Smooth muscle cell (in vitro differentiated cells): ENCODE results near the gene MFSD12. TPM values are rescaled to one million over a fixed set of nuclear protein-coding genes. Genes with fewer than 3 reads are reported as not detected.
A peak's percentile ranks its signal among the peaks of the same experiment; 100 is the strongest.
"Not testable (repeated sequence)": the region's sequence is repeated elsewhere in the genome, so short reads cannot be mapped to it uniquely, and the experiment has no call there.

Experiments used
- DNase-seq: peaks from one replicate; lab custom pipeline; 2025; ENCODE audit not compliant: unreplicated experiment; lab: John Stamatoyannopoulos, UW
- H2AFZ ChIP-seq: fragments of 200-600 bp; sonication (generic); 2 replicates; pipeline ENCODE4 v1.6.0; 2016; ENCODE audit warnings: antibody characterized with exemption, low read depth, mild to moderate bottlenecking
- H3F3A ChIP-seq: fragments of 200-600 bp; sonication (generic); 2 replicates; pipeline ENCODE4 v1.6.0; 2017; ENCODE audit warnings: antibody characterized with exemption, low read depth
- H3K27ac ChIP-seq: fragments of 200-600 bp; sonication (generic); 2 replicates; pipeline ENCODE4 v1.5.1; 2016; ENCODE audit warnings: low read depth, mild to moderate bottlenecking
- H3K27me3 ChIP-seq: fragments of 200-600 bp; sonication (generic); 2 replicates; pipeline ENCODE4 v1.6.1; 2016; ENCODE audit warnings: low read depth, mild to moderate bottlenecking
- H3K36me3 ChIP-seq: fragments of 200-600 bp; sonication (generic); 2 replicates; pipeline ENCODE4 v1.5.1; 2016; ENCODE audit warnings: low read depth
- H3K4me1 ChIP-seq: fragments of 200-600 bp; sonication (generic); 2 replicates; pipeline ENCODE4 v1.5.1; 2016; ENCODE audit warnings: low read depth
- H3K4me2 ChIP-seq: fragments of 200-600 bp; sonication (generic); 2 replicates; pipeline ENCODE4 v1.6.0; 2016; ENCODE audit warnings: mild to moderate bottlenecking
- H3K4me3 ChIP-seq: fragments of 200-600 bp; sonication (generic); 2 replicates; pipeline ENCODE4 v1.5.1; 2016; ENCODE audit warnings: mild to moderate bottlenecking
- H3K79me2 ChIP-seq: fragments of 200-600 bp; sonication (generic); 2 replicates; pipeline ENCODE4 v1.6.0; 2016; ENCODE audit warnings: low read depth, mild to moderate bottlenecking
- H3K9ac ChIP-seq: fragments of 200-600 bp; sonication (generic); 2 replicates; pipeline ENCODE4 v1.6.0; 2016; ENCODE audit warnings: low read depth
- H3K9me3 ChIP-seq: fragments of 200-600 bp; sonication (generic); replicated peaks from 2 replicates; pipeline ENCODE4 v1.5.1; 2016; ENCODE audit warnings: low read depth
- H4K20me1 ChIP-seq: fragments of 200-600 bp; sonication (generic); 2 replicates; pipeline ENCODE4 v1.6.0; 2016; ENCODE audit warnings: low read depth
- WGBS: methylation state at CpG from one replicate; pipeline ENCODE4 v1.1.7; 2016; ENCODE audit warnings: low lambda C conversion rate; 5-methylcytosine and 5-hydroxymethylcytosine counted together
- polyA plus RNA-seq: library from polyadenylated mRNA; unstranded; fragments of >200 nt; fragmentation: Nextera tagmentation; extraction: Ambion mirVana; gene quantifications from 2 replicates; pipeline ENCODE4 v1.2.1, GENCODE V29; 2016
- total RNA-seq: library from RNA; depleted of rRNA; stranded (reverse); fragments of >200 nt; gene quantifications from 2 replicates; pipeline ENCODE4 v1.2.3, GENCODE V29; 2014
- TF ChIP-seq, protein P1 (sequence below): fragments of 200-600 bp; sonication (generic); IDR thresholded peaks from 2 replicates; pipeline ENCODE4 v1.5.1; 2017; ENCODE audit warnings: borderline replicate concordance, mild to moderate bottlenecking, antibody characterized with exemption; ENCODE audit not compliant: insufficient read depth, poor library complexity, severe bottlenecking

Gene MFSD12
- total and polyA plus RNA-seq, 2 experiments from 2014 or later: 56.0 to 73.8 TPM

DNA sequence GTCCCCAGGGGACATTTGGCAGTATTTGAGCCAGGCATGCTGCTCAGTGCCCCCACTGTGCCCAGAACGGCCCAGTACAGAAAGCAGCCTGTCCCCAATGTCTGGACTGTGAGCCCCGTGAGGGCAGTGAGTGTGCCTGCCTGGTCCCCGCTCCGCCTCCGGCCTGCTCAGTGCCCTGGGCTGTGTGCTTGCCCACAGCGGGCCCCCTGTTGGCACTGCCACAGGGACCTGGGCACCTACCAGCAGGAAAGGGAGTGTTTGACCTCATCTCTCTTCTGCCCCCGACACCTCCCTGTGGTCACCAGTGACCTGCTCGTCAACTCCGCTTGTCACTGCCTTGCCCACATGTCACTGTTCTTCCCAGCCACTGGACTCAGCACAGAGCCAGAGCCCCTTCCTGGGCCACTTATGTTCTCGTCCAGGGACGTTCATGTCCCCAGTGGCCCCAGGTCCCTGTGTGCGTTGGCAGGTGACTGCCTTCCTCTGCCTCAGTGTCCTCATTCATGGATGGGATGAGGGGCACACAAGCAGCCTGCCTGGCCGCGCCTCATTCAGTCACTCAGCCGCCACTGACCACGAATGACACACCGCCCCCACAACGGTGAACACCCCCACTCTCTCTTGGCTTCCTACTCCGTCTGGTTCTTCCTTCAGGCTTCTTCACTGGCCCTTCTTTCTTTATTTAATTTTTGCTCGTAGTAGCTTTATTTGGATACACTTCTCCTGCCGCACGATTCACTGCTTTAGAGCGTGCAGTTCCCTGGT is 48.4 kb downstream of the MFSD12 start:
- peak overlapping the region; percentile 2 for H3K4me2 ChIP-seq
- no peaks in the 10 kb centered on the region for H3K36me3 ChIP-seq
- WGBS: 86% methylated on average over 23 of the region's 23 CpGs
- no peaks in the 10 kb centered on the region for H3K4me1 ChIP-seq
- peak overlapping the region; percentile 60 for H3K9ac ChIP-seq
- no peak overlapping the region for H2AFZ ChIP-seq
- DNase-seq: no peak
- no peak overlapping the region for H3K4me3 ChIP-seq
- H4K20me1 ChIP-seq: peaks cover 67% of the 10 kb centered on the region
- H3F3A ChIP-seq: peaks cover 4% of the 10 kb centered on the region
- TF ChIP-seq, protein P1, sequence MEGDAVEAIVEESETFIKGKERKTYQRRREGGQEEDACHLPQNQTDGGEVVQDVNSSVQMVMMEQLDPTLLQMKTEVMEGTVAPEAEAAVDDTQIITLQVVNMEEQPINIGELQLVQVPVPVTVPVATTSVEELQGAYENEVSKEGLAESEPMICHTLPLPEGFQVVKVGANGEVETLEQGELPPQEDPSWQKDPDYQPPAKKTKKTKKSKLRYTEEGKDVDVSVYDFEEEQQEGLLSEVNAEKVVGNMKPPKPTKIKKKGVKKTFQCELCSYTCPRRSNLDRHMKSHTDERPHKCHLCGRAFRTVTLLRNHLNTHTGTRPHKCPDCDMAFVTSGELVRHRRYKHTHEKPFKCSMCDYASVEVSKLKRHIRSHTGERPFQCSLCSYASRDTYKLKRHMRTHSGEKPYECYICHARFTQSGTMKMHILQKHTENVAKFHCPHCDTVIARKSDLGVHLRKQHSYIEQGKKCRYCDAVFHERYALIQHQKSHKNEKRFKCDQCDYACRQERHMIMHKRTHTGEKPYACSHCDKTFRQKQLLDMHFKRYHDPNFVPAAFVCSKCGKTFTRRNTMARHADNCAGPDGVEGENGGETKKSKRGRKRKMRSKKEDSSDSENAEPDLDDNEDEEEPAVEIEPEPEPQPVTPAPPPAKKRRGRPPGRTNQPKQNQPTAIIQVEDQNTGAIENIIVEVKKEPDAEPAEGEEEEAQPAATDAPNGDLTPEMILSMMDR: no peak
- no peaks in the 10 kb centered on the region for H3K9me3 ChIP-seq
- H3K27ac ChIP-seq: peak overlapping the region; percentile 87
- H3K27me3 ChIP-seq: no peaks in the 10 kb centered on the region
- peaks cover 72% of the 10 kb centered on the region for H3K79me2 ChIP-seq

DNA sequence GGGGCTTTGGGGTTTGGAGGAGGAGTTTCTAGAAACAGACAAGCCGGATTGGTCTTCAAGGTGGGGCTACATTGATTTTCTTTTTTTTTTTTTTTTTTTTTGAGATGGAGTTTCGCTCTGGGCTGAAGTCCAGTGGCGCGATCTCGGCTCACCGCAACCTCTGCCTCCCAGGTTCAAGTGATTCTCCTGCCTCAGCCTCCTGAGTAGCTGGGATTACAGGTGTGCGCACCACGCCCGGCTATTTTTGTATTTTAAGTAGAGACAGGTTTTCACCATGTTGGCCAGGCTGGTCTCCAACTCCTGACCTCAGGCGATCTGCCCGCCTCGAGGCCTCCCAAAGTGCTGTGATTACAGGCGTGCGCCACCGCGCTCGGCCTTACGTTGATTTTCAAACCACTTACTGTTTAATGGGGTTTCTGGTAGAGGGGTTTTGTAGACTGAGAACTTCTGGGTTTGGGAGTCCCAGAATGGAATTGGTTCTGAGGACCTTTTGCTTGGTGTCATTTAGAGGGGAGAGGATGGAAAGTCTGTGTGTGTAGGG is 49.2 kb downstream of the MFSD12 start:
- peaks cover 65% of the 10 kb centered on the region for H3K79me2 ChIP-seq
- H3K9ac ChIP-seq: peak overlapping the region; percentile 96
- not testable (repeated sequence) for H3K4me1 ChIP-seq, DNase-seq, H3F3A ChIP-seq, H3K27me3 ChIP-seq, H3K9me3 ChIP-seq, H3K36me3 ChIP-seq, H2AFZ ChIP-seq
- peaks cover 60% of the 10 kb centered on the region for H4K20me1 ChIP-seq
- WGBS: 87% methylated on average over 17 of the region's 18 CpGs
- peak overlapping the region; percentile 99 for H3K4me2 ChIP-seq
- peak overlapping the region; percentile 90 for H3K4me3 ChIP-seq
- H3K27ac ChIP-seq: peak overlapping the region; percentile 87

DNA sequence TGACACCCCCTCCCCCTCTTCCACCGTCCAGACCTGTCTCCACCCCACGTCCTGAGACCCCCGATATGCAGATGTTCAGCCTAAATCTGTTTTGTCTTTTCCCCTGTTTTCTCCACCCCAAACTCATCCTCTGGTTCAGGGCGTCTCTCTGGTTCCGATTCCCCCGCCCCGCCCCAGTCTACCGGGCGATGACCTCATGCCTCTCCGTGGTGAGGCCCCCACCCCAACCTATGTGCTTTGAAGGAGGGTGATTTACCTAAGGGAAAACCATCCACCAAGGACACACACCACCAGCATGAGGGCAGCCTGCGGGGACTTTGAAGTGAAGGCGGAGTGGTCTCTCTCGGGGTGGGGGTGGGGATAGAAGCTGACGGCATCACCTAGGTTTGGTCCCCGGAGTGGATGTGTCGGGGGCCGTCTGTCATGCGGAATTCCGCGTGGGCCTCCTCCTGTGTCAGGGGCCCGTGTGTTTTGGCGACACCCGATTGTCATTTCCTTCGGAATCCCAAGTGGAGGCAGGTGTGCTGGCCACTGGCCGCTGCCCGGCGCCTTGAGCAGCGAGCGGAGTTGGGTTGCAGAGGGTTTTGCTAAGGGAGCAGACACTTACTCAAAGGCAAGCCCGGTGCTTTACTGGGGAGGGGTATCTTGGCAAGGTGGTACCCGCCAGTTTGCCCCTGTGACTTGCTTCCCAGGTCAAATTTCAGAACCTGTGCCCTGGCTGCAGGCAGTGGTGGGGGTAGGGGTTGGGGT is 49.8 kb downstream of the MFSD12 start:
- peaks cover 53% of the 10 kb centered on the region for H4K20me1 ChIP-seq
- TF ChIP-seq, protein P1: no peak
- H3K4me2 ChIP-seq: peak overlapping the region; percentile 99
- no peaks in the 10 kb centered on the region for H3K4me1 ChIP-seq
- H3K79me2 ChIP-seq: peaks cover 58% of the 10 kb centered on the region
- no peak overlapping the region for H2AFZ ChIP-seq
- peak overlapping the region; percentile 90 for H3K4me3 ChIP-seq
- no peaks in the 10 kb centered on the region for H3K36me3 ChIP-seq
- no peak for DNase-seq
- H3K27ac ChIP-seq: peak overlapping the region; percentile 87
- peaks cover 4% of the 10 kb centered on the region for H3F3A ChIP-seq
- 18% methylated on average over 31 of the region's 31 CpGs for WGBS
- no peaks in the 10 kb centered on the region for H3K9me3 ChIP-seq
- H3K9ac ChIP-seq: peak overlapping the region; percentile 96
- no peaks in the 10 kb centered on the region for H3K27me3 ChIP-seq
